HAP-1 (cell line): ENCODE measurements around the gene AIFM3.

Source experiments
- DNase-seq, 2 experiments: peaks; one replicate each; pipeline ENCODE4 v3.0.0-alpha.2; 2016 to 2020; ENCODE audit warnings: low spot score in 2 of 2
- H3K27me3 ChIP-seq: fragments of 250-450 bp; sonication (Bioruptor Pico); 2 replicates; pipeline ENCODE4 v1.5.1; 2020; ENCODE audit warnings: low read depth, mild to moderate bottlenecking, moderate library complexity
- H3K36me3 ChIP-seq: fragments of 250-450 bp; sonication (Bioruptor Pico); replicated peaks from 2 replicates; pipeline ENCODE4 v1.5.1; 2020; ENCODE audit warnings: mild to moderate bottlenecking
- H3K4me1 ChIP-seq: fragments of 250-450 bp; sonication (Bioruptor Pico); 2 replicates; pipeline ENCODE4 v1.5.1; 2020; ENCODE audit warnings: mild to moderate bottlenecking
- H3K4me3 ChIP-seq: fragments of 250-450 bp; sonication (Bioruptor Pico); 2 replicates; pipeline ENCODE4 v1.5.1; 2020; ENCODE audit warnings: mild to moderate bottlenecking, moderate library complexity
- H3K9me3 ChIP-seq: fragments of 250-450 bp; sonication (Bioruptor Pico); 2 replicates; pipeline ENCODE4 v1.5.1; 2020; ENCODE audit warnings: mild to moderate bottlenecking, moderate library complexity
- in situ Hi-C: fragments of 300-500 bp; cut with MboI; formaldehyde crosslinking; loops from 3 replicates; pipeline ENCODE4 v1.14.3; 2020; ENCODE audit warnings: low sequenced_read_pairs, inconsistent platforms, mixed read lengths

AIFM3 gene

GRCh38 chr22:21028277-21029251 lies 61.5 kb downstream of the AIFM3 start:
- no peaks in the 10 kb centered on the region for H3K36me3 ChIP-seq
- in situ Hi-C loops, result no loop called here
- H3K4me3 ChIP-seq, result no peak overlapping the region
- DNase-seq, result no peak
- no peaks in the 10 kb centered on the region; the same call in 1 of the 2 replicates for H3K27me3 ChIP-seq
- no peaks in the 10 kb centered on the region for H3K9me3 ChIP-seq
- no peaks in the 10 kb centered on the region for H3K4me1 ChIP-seq

- Histone ChIP-seq H3K36me3 (no peaks in the 10 kb centered on the region), H3K9me3 (no peaks in the 10 kb centered on the region), H3K4me1 (no peaks in the 10 kb centered on the region), H3K27me3 (no peaks in the 10 kb centered on the region; the same call in 1 of the 2 replicates), H3K4me3 (no peak overlapping the region)
- in situ Hi-C loops, result no loop called here
- DNase-seq, result no peak
These were observed 62.5 kb downstream of the AIFM3 start for GRCh38 chr22:21029486-21030025.

- H3K4me1 ChIP-seq, result no peaks in the 10 kb centered on the region
- DNase-seq, result no peak
- in situ Hi-C loops, result no loop called here
- H3K4me3 ChIP-seq, result no peak overlapping the region
- H3K36me3 ChIP-seq, result no peaks in the 10 kb centered on the region
- H3K27me3 ChIP-seq, result no peaks in the 10 kb centered on the region; the same call in none of the 2 replicates
- H3K9me3 ChIP-seq, result no peaks in the 10 kb centered on the region
These were observed 63.0 kb downstream of the AIFM3 start for GRCh38 chr22:21030032-21030431.
